ENCODE data around the gene AGPAT3.

AGPAT3 gene

DNA sequence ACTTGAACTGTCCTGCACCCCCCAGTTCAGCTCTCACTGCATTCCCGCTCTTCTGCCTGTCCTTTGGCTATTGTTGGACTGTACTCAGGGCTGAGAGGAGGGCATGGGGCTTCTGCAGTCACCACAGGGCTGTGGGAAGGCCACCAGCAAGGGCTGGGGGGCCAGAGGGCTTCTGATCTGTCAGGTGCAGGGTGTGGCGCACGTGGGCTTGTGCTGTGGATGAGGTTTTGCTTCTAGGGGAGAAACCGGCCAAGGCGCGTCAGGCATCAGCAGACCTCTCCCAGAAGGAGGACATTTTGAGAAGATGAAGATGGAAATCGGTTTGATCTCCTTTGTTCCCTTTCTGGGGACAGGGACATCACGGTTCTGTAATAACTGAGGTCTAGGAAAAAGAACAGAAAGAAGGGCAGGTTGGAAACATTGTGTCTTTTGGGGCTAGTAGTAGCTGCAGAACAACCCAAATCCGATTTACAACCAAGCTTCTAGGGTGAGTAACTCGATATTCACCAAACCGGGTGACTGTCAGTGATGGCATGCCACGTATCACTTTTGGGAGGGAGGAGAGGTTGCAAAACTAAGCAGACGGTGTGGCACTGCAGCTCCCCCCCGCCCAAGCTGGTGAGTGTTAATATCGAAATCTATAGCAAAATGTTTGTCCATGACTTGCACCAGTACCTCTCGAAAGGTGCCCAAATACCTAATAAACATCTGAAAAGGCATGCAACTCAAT, 40.9 kb downstream of the AGPAT3 start:
- DNase-seq (ENCODE audit: extremely low read depth, low read depth), result no peak
- H3K4me3 ChIP-seq (replicated peaks; ENCODE audit: low read depth, low read length), result no peak overlapping the region
- no peak for TF ChIP-seq CTCF (IDR thresholded peaks at IDR 0.05; ENCODE audit: low read depth, low read length, missing control alignments)

DNA sequence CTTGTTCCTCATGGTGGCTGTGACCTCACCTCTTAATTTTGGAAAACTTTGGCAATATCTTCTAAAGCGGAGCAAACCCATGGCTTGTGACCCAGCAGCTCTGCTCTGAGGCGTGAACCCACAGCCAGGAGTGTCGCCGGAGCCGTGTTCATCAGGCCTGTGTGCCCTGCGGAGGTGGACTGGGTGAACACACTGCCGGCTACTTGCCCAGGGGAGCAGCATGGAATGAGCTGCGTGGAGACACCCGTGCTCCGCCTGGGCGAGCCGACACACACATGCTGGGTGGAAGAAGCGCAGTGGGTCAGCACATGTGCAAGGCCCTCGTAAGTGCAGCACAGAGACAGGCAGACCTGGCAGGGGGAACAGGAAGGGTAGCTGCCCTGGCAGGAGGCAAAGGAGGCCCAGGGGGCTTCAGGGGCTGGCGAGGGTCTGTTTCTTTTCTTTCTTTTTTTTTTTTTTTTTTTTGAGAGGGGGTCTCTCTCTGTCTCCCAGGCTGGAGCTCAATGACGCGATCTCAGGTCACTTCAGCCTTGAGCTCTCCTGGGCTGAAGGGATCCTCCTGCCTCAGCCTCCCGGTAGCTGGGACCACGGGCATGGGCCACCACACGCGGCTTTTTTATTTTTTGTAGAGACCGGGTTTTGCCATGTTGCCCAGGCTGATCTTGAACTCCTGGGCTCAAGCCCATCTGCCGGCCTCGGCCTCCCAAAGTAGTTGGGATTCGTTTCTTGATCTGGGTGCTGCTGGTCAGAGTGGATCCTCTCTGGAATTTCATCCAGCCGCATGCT, 41.8 kb downstream of the AGPAT3 start:
- no peak overlapping the region for H3K4me3 ChIP-seq (replicated peaks; ENCODE audit: low read depth, low read length)
- TF ChIP-seq CTCF (IDR thresholded peaks at IDR 0.05; ENCODE audit: low read depth, low read length, missing control alignments), result no peak
- no peak for DNase-seq (ENCODE audit: extremely low read depth, low read depth)

GRCh38 chr21:43907751-43908150, 42.7 kb downstream of the AGPAT3 start:
- DNase-seq (ENCODE audit: extremely low read depth, low read depth), result no peak
- no peak overlapping the region for H3K4me3 ChIP-seq (replicated peaks; ENCODE audit: low read depth, low read length)
- TF ChIP-seq CTCF (IDR thresholded peaks at IDR 0.05; ENCODE audit: low read depth, low read length, missing control alignments), result no peak

GRCh38 chr21:43908167-43908566, 43.1 kb downstream of the AGPAT3 start:
- TF ChIP-seq CTCF (IDR thresholded peaks at IDR 0.05; ENCODE audit: low read depth, low read length, missing control alignments), result no peak
- DNase-seq (ENCODE audit: extremely low read depth, low read depth), result no peak
- no peak overlapping the region for H3K4me3 ChIP-seq (replicated peaks; ENCODE audit: low read depth, low read length)

DNA sequence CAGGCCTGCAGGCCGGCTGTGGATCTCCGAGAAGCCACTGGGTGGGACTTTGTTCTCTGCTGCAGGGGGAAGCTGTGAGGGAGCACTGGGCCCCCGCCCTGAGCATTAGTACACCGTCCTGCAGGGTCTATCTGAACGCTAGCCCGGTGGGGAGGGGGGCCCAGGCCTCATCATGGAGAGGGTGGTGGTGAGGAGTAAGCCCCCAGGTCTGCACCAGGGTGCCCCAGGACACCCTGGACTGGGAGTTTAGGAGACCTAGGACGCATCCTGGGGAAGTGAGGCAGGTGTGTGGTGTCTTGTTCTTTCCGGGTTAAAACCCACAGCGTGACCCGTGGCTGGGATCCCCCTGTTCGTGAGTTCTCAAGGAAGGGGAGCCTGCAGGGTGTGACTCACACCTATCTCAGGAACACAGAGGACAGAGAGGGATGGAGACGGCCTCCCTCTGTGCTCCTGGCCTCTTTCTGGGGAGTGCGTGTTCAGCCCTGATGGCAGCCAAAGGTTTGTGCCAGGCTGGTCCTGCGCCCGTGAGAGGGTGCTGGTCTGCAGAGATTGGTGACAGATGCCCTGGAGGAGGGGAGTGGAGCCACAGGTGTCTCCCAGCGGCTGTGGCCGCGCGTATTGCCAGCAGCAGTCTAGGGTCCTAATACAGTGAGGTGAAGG, 44.8 kb downstream of the AGPAT3 start:
- DNase-seq (ENCODE audit: extremely low read depth, low read depth), result no peak
- H3K4me3 ChIP-seq (replicated peaks; ENCODE audit: low read depth, low read length), result no peak overlapping the region
- no peak for TF ChIP-seq CTCF (IDR thresholded peaks at IDR 0.05; ENCODE audit: low read depth, low read length, missing control alignments)

GRCh38 chr21:43910460-43910859, 45.4 kb downstream of the AGPAT3 start:
- DNase-seq (ENCODE audit: extremely low read depth, low read depth), result no peak
- H3K4me3 ChIP-seq (replicated peaks; ENCODE audit: low read depth, low read length), result no peak overlapping the region
- TF ChIP-seq CTCF (IDR thresholded peaks at IDR 0.05; ENCODE audit: low read depth, low read length, missing control alignments), result no peak

Data from HFF-Myc (cell line).